Spleen (tissue), 7 donors: Measurements from ENCODE around the gene FBXL16.

ENCODE experiments used
- CTCF ChIP-seq, 11 experiments: fragments of 200-600 bp in 7 of 11; fragments of 450-650 bp in 4 of 11; sonication (generic) in 4 of 11; IDR thresholded peaks in 8 of 11; conservative IDR thresholded peaks in 3 of 11; 1 replicate in 7 of 11; 2 replicates in 4 of 11; pipeline versions ENCODE4 v1.4.0 to v1.8.0; 2016 to 2021; ENCODE audit warnings: antibody characterized with exemption in 11 of 11, inconsistent platforms in 4 of 11, mild to moderate bottlenecking in 1 of 11
- POLR2AphosphoS5 ChIP-seq, 3 donors: sonication (generic); formaldehyde crosslinking; IDR thresholded peaks; one replicate each; pipeline ENCODE4 v1.5.1; 2017; ENCODE audit warnings: antibody characterized with exemption in 3 of 3
- donor health status: DM: no; HTN: no; CAD: no; lungs with moderate emphysema.
- donor health status: DM: no; HTN: no; CAD: no.
- donor health status: DM: no; HTN: no; CAD: no.

- peak in 2 of 11 experiments; percentile 1 to 27 for TF ChIP-seq CTCF (IDR thresholded peaks at IDR 0.05 in 8 of 11, conservative IDR thresholded peaks at IDR 0.05 in 3 of 11)
- no peak for TF ChIP-seq POLR2AphosphoS5 (IDR thresholded peaks at IDR 0.05)
Measured at GRCh38 chr16:732936-733335, 27.3 kb upstream of the FBXL16 start.
